ENCODE data around the gene PDIA5. TPM values are rescaled to one million over a fixed set of nuclear protein-coding genes. Genes with fewer than 3 reads are reported as not detected.

PDIA5 gene
- total RNA-seq, 1 experiment from 2014 or later = 53.6 TPM

GRCh38 chr3:123075359-123075758, 8.5 kb downstream of the PDIA5 start:
- Histone ChIP-seq H3K4me3 (ENCODE audit: low read depth in 2 of 2, low read length in 2 of 2) (no peak overlapping the region), H3K4me1 (ENCODE audit: control insufficient read depth, insufficient read depth, low read length) (peaks cover 56% of the 10 kb centered on the region), H3K27me3 (ENCODE audit: control insufficient read depth, insufficient read depth, low read length) (no peaks in the 10 kb centered on the region), H3K9me3 (ENCODE audit: control insufficient read depth, insufficient read depth, low read depth, low read length) (no peaks in the 10 kb centered on the region), H3K36me3 (ENCODE audit: control insufficient read depth, insufficient read depth, low read length) (no peaks in the 10 kb centered on the region), H3K27ac (ENCODE audit: low read length) (no peak overlapping the region; the same call in 1 of the 2 replicates)
- in situ Hi-C loops (cut with HindIII; ENCODE audit: low pct_unique_long_range_greater_than_20kb, low sequenced_read_pairs) = no loop called here
- POLR2A ChIA-PET = interaction anchor here (0.8 kb wide), 1 partner anchor 8 kb away, joined by 3 read pairs; no protein-coding TSS in a partner anchor
- BruUV-seq (replicated peaks) = no TSS peak
- no peak for ATAC-seq
- CTCF ChIA-PET = no interaction called here
- intact Hi-C loops (cut with micrococcal nuclease; ENCODE audit: unreplicated experiment) = no loop called here
- TF ChIP-seq CTCF (IDR thresholded peaks at IDR 0.05) (no peak), TCF7L2 (IDR thresholded peaks at IDR 0.05; ENCODE audit: low read depth, low read length) (no peak), POLR2AphosphoS5 (IDR thresholded peaks at IDR 0.05; ENCODE audit: low read depth, low read length) (no peak), SIN3A (IDR thresholded peaks at IDR 0.05; ENCODE audit: borderline replicate concordance, insufficient read depth, low read depth, low read length) (no peak)
- TF ChIP-seq, protein P1, sequence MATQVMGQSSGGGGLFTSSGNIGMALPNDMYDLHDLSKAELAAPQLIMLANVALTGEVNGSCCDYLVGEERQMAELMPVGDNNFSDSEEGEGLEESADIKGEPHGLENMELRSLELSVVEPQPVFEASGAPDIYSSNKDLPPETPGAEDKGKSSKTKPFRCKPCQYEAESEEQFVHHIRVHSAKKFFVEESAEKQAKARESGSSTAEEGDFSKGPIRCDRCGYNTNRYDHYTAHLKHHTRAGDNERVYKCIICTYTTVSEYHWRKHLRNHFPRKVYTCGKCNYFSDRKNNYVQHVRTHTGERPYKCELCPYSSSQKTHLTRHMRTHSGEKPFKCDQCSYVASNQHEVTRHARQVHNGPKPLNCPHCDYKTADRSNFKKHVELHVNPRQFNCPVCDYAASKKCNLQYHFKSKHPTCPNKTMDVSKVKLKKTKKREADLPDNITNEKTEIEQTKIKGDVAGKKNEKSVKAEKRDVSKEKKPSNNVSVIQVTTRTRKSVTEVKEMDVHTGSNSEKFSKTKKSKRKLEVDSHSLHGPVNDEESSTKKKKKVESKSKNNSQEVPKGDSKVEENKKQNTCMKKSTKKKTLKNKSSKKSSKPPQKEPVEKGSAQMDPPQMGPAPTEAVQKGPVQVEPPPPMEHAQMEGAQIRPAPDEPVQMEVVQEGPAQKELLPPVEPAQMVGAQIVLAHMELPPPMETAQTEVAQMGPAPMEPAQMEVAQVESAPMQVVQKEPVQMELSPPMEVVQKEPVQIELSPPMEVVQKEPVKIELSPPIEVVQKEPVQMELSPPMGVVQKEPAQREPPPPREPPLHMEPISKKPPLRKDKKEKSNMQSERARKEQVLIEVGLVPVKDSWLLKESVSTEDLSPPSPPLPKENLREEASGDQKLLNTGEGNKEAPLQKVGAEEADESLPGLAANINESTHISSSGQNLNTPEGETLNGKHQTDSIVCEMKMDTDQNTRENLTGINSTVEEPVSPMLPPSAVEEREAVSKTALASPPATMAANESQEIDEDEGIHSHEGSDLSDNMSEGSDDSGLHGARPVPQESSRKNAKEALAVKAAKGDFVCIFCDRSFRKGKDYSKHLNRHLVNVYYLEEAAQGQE (IDR thresholded peaks at IDR 0.05; ENCODE audit: insufficient read depth in 1 of 2, low read depth in 2 of 2, low read length in 1 of 2) = no peak
- DNase-seq (ENCODE audit: low read depth, low spot score) = no peak

DNA sequence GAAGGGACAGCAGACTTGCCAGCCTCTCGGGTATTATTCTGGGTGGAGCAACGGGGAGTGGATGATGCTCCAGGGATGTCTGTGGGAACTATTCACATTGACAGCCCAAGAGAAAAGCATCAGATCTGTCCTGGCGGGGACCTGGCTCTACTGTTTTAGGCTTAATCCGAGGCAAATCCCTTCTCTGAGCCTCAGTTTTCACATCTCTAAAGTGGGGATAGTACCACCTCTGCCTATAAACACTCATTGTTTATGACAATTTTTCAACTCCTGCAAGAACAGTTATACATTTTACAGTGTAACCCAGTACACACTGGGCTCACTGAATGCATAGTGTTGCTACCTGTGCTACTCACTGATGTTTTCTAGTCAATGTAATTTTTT, 9.3 kb downstream of the PDIA5 start:
- peaks cover 56% of the 10 kb centered on the region for H3K4me1 ChIP-seq (ENCODE audit: control insufficient read depth, insufficient read depth, low read length)
- no peak for TF ChIP-seq SIN3A (IDR thresholded peaks at IDR 0.05; ENCODE audit: borderline replicate concordance, insufficient read depth, low read depth, low read length)
- TF ChIP-seq CTCF (IDR thresholded peaks at IDR 0.05) = no peak
- TF ChIP-seq POLR2AphosphoS5 (IDR thresholded peaks at IDR 0.05; ENCODE audit: low read depth, low read length) = no peak
- TF ChIP-seq, protein P1 (IDR thresholded peaks at IDR 0.05; ENCODE audit: insufficient read depth in 1 of 2, low read depth in 2 of 2, low read length in 1 of 2) = no peak
- TF ChIP-seq TCF7L2 (IDR thresholded peaks at IDR 0.05; ENCODE audit: low read depth, low read length) = no peak
- CTCF ChIA-PET = no interaction called here
- DNase-seq (ENCODE audit: low read depth, low spot score) (no peak), ATAC-seq (no peak)
- H3K4me3 ChIP-seq (ENCODE audit: low read depth in 2 of 2, low read length in 2 of 2) = no peak overlapping the region
- H3K9me3 ChIP-seq (ENCODE audit: control insufficient read depth, insufficient read depth, low read depth, low read length) = no peaks in the 10 kb centered on the region
- H3K27me3 ChIP-seq (ENCODE audit: control insufficient read depth, insufficient read depth, low read length) = no peaks in the 10 kb centered on the region
- intact Hi-C loops (cut with micrococcal nuclease; ENCODE audit: unreplicated experiment) = no loop called here
- H3K36me3 ChIP-seq (ENCODE audit: control insufficient read depth, insufficient read depth, low read length) = no peaks in the 10 kb centered on the region
- in situ Hi-C loops (cut with HindIII; ENCODE audit: low pct_unique_long_range_greater_than_20kb, low sequenced_read_pairs) = no loop called here
- 0 out of 2 replicates have a peak overlapping the region, but pooled peaks have one; percentile 26 for H3K27ac ChIP-seq (ENCODE audit: low read length)
- BruUV-seq (replicated peaks) = no TSS peak
- POLR2A ChIA-PET = interaction anchor here (0.6 to 0.8 kb wide), 2 partner anchors 9 kb away, joined by 3 to 9 read pairs; partner anchors contain the start of gene PDIA5
